T-helper 1 cell treated with Interleukin-12 subunit alpha and Interleukin-12 subunit beta and Interleukin-4 antibody, amounts not matched to agents 30 μg/mL and 1 μg/mL, for 36 hours (primary cell): ENCODE measurements around the gene FUT4.
A peak's percentile ranks its signal among the peaks of the same experiment; 100 is the strongest.

Source experiments
- H3K27ac Mint-ChIP-seq: one replicate; pipeline ENCODE4 v1.8.0; 2021; ENCODE audit warnings: mild to moderate bottlenecking, mixed read lengths
- H3K27me3 Mint-ChIP-seq: one replicate; pipeline ENCODE4 v1.8.0; 2021; ENCODE audit warnings: low read depth, mixed read lengths
- H3K36me3 Mint-ChIP-seq: one replicate; pipeline ENCODE4 v1.8.0; 2021; ENCODE audit warnings: low read depth, mixed read lengths
- H3K4me1 Mint-ChIP-seq: one replicate; pipeline ENCODE4 v1.8.0; 2021; ENCODE audit warnings: low read depth, mixed read lengths
- H3K4me3 Mint-ChIP-seq: one replicate; pipeline ENCODE4 v1.8.0; 2021; ENCODE audit warnings: mild to moderate bottlenecking, moderate library complexity, mixed read lengths
- H3K9me3 Mint-ChIP-seq: one replicate; pipeline ENCODE4 v1.8.0; 2021; ENCODE audit warnings: mixed read lengths

The FUT4 gene

DNA sequence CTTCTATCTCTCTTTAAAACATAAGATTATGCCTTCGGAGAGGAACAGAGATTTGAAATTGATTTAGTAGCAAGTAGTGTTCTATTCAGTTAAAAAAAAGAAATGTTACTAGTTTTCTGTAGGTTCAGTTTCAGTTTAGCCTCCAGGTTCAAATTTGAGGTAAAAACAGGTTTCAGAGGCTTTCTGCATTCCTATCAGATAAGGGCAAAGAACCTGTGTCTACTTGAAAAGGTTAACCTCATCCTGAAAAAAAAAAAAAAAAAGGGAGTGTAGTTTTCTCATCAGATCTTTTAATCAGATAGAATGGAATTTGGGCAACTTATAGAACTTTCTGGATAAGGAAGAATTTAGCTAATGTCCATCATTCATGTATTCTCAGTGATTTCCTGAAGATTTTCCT lies 19.4 kb upstream of the FUT4 start:
- Mint-ChIP-seq H3K36me3 (no peaks in the 10 kb centered on the region), H3K4me1 (no peaks in the 10 kb centered on the region), H3K27ac (no peak overlapping the region), H3K4me3 (no peak overlapping the region), H3K27me3 (peaks cover 43% of the 10 kb centered on the region), H3K9me3 (no peaks in the 10 kb centered on the region)

DNA sequence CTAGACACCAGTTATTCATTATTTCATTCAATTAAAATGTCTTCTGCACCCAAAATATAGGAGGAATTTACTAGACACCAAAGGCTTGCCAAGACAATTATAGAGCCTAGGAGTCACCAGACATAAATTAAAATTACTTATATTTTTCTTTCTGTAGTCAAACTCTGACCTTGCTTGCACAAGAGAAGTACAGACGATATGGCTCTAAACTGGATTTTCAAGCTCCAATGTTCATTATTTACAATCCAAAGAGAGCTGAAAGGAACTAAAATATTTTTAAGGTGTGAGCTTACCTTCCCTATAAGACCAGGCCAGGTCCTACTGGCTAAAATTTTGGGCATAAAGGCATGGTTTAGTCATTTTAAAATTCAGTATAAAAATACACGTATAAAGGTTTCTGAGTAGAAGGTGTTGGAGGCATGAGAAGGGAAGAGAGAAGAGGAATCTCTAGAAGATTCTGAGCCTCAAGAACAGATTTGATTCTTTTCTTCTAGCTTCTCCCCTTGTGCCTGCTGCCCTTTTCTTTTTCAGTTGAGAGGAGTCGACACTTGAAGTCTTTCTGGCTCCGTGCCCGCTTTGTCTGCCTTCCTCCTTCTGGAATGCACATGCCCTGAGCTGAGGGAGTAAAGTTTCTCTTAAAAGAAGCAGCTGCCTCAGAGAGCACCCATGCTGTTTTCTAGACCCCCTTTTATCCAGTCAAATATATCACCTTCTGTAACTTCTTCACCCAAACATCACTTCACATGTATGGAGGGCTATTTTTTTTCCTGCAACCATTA lies 18.0 kb upstream of the FUT4 start:
- Mint-ChIP-seq H3K27ac (no peak overlapping the region), H3K4me3 (no peak overlapping the region), H3K27me3 (peaks cover 50% of the 10 kb centered on the region)

DNA sequence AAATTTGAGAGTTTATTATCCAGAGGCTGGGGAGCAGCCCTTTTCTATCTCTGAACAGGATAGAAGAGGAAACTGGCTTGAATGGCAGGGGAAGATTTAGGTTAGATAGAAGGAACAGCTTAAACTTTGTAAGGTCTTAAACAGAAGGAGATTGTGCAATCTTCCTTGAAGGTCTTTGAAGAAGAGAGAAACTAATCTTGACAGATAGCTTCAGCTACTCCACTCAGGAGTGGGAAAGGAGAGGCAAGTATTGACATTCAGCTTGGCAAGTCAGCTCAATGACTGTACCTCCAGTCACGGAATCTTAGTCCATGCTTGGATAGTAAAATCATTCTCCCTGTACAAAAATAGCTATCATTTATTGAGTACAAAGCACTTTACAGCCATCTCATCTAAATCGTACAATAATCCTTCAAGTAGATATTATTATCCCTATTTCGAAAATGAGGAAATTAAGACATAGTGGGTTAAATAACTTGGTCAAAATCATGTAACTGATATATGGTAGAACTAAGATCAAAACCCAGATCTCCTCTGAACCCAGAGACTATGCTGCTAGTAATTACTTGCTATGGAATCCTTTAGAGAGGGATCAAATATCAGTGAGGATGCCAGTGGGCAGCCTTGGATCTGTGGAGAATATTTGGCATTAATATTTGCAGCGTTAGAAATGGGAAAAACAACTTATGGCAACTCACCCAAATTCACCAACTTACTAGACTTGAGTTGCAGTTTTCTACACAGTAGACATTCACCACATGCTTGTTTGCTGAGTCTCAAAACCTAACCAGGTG lies 16.9 kb upstream of the FUT4 start:
- Mint-ChIP-seq H3K27ac (no peak overlapping the region), H3K36me3 (no peaks in the 10 kb centered on the region), H3K4me1 (no peaks in the 10 kb centered on the region), H3K4me3 (no peak overlapping the region), H3K9me3 (no peaks in the 10 kb centered on the region), H3K27me3 (peaks cover 53% of the 10 kb centered on the region)

More for the DNA sequence above, 18.0 kb upstream of the FUT4 start:
- no peaks in the 10 kb centered on the region for H3K9me3 Mint-ChIP-seq
- no peaks in the 10 kb centered on the region for H3K36me3 Mint-ChIP-seq
- no peaks in the 10 kb centered on the region for H3K4me1 Mint-ChIP-seq

DNA sequence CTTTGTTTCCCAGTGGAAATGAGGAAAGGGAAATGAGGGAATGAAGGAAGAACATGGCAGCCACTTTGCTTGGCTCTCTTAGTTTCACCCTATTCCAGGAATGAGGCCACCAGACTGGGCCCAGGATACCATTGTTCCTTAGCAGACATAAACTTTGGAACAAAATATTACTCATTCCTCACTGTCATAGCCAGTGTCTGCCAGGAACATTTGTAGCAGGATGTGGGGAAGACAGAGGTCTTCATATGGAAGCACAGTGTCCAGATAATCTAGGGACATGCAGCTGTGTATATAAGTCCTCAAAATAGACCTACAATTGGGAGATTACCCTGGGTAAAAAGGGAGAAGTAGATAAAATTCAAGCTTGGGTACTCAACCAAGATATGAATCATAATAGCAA lies 15.2 kb upstream of the FUT4 start:
- Mint-ChIP-seq H3K4me3 (no peak overlapping the region), H3K9me3 (no peaks in the 10 kb centered on the region), H3K27me3 (peaks cover 56% of the 10 kb centered on the region), H3K36me3 (no peaks in the 10 kb centered on the region), H3K4me1 (no peaks in the 10 kb centered on the region), H3K27ac (no peak overlapping the region)

DNA sequence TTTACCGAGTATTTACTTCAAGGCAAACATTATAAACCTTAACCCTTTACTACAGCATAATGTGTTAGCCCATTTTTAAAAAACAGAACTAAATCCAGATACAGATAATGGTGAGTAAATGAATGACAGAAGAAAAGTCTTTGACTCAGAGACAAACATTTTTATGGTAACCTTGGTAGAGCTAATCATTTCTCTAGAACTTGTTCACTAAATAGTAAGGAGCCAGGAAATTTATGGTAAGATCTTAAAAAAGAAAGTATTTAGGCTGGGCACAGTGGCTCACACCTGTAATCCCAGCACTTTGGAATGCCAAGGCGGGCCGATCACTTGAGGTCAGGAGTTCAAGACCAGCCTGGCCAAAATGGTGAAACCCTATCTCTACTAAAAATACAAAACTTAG lies 11.5 kb upstream of the FUT4 start:
- H3K4me3 Mint-ChIP-seq = no peak overlapping the region
- H3K4me1 Mint-ChIP-seq = no peaks in the 10 kb centered on the region
- H3K27me3 Mint-ChIP-seq = peaks cover 54% of the 10 kb centered on the region

DNA sequence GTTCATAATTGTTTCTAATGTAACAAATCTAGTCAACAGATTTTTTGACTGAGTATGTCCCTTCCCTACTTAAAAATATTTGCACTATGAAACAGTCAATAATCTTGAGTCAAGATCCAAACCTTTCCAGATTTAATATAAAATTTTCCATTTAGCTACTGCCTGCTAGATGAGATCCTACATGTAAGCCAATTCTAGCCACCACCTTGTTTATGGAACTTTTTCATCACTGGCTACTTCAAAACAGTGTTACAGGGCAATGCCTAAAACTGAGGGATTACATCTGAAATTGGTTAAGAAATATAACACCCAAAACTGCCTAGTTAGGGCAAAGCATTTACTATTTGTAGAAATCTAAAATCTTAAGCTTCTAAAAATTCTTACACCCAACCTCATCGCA lies 10.5 kb upstream of the FUT4 start:
- Mint-ChIP-seq H3K9me3 (no peaks in the 10 kb centered on the region), H3K36me3 (no peaks in the 10 kb centered on the region), H3K27me3 (peaks cover 52% of the 10 kb centered on the region), H3K4me3 (no peak overlapping the region), H3K4me1 (no peaks in the 10 kb centered on the region), H3K27ac (no peak overlapping the region)

More for the DNA sequence above, 11.5 kb upstream of the FUT4 start:
- Mint-ChIP-seq H3K36me3 (no peaks in the 10 kb centered on the region), H3K27ac (no peak overlapping the region), H3K9me3 (no peaks in the 10 kb centered on the region)

DNA sequence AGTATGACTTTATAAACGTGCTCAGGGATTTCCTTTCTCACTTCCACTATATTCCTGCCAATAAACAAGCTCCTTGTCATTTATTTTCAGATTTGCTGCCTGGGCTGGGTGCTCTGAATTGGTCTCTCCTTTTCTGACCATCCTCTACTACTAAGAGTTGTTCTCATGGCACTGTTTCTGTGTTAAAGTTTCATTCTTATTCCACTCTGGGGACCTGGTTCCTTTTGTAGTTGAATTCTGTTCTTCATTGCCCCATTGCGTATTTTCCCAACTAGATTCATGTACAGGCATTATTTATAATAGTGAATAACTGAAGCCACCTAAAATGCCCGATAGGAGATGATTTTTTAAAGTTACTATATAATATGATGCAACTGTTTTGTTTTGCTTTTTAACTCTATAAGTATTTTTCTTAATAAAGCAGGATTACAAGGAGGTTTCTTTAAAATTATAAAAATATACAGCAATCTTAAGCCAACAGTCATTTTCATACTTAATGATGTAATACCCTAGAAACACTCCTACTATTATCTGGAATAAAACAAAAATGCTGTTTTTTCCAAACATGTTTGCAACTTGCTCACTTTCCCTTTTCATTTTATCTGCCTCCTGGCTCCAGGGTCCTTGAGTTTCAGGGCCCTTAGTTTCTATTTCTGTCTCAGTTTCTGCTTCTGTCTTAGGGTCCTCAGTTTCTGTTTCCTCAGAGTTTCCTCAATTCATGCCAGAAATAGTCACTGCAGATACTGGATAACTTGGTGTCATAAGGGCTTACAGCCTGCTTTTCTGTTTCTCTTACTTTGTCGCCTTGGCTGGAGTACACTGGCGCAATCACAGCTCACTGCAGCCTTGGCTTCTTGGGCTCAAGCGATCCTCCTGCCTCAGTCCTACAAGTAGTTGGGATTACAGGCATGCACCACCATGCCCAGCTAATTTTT lies 9.8 kb upstream of the FUT4 start:
- Mint-ChIP-seq H3K4me3 (no peak overlapping the region), H3K27ac (no peak overlapping the region), H3K36me3 (no peaks in the 10 kb centered on the region), H3K27me3 (peaks cover 47% of the 10 kb centered on the region), H3K9me3 (no peaks in the 10 kb centered on the region), H3K4me1 (no peaks in the 10 kb centered on the region)

DNA sequence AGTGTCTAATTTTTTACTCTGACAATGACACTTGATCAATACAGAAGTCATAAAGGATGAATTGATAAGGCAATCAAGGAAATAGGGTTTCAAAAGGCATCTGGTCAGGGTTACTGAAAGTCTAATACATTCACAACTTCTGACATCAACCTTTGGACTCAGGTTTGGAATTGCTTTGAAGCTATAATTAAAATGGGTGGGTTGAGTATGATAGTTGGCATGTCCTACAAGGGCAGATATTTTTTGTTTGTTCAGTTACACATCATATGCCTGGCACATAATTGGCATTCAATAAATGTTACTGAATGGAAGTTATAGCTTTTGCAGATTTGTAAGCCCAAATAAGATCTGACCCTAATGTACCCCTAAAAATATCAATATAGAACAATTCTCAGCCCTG lies 7.3 kb upstream of the FUT4 start:
- Mint-ChIP-seq H3K27me3 (peaks cover 35% of the 10 kb centered on the region), H3K9me3 (no peaks in the 10 kb centered on the region), H3K27ac (no peak overlapping the region), H3K4me3 (no peak overlapping the region), H3K4me1 (no peaks in the 10 kb centered on the region), H3K36me3 (no peaks in the 10 kb centered on the region)

DNA sequence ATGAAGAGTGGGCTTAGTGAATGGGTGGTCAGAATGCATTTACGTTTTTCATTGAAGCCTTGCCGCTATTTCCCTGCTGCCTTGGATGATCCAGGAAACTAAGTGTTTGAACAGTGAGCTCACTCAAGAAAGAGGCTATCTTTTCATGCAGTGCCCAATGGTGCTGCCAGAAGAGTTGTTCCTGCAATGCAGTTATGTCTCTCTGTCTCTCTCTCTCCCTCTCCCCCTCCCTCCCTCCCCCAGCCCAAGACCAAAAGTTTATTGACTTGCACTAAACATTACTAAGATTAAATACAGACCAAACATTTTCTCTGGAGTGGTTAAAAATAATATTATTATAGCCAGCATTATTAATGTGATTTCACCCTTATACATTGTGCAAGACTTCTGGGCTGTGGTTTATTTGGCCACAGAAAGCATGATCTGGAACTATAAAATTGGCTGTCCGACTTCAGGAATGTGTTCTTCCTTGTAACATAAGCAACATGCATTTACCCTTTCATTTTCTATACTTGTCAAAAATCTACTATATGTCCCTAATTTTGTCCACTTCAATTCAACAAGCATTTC lies 6.6 kb upstream of the FUT4 start:
- H3K36me3 Mint-ChIP-seq = no peaks in the 10 kb centered on the region
- H3K9me3 Mint-ChIP-seq = no peaks in the 10 kb centered on the region
- no peak overlapping the region for H3K4me3 Mint-ChIP-seq
- no peaks in the 10 kb centered on the region for H3K4me1 Mint-ChIP-seq
- H3K27me3 Mint-ChIP-seq = peaks cover 34% of the 10 kb centered on the region
- H3K27ac Mint-ChIP-seq = no peak overlapping the region

DNA sequence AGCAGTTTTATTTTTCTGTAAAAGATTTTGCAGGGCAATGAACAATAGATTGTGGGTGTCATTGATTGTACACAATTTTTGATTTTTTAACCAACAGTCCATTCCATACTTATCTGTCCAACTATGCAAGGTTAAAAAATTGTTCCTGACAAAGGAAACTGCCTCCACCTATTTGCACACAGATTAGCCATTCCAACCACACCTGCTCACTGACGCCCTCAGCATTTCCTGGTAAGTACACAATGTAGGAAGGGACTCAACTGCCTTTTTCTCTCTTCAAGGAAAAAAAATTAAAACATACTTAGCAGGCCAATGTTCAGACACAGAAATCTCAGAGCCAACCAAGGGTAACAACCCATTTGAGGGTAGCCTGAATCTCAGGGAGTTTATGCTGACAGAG lies 4.3 kb upstream of the FUT4 start:
- H3K4me1 Mint-ChIP-seq = peaks cover 10% of the 10 kb centered on the region
- no peaks in the 10 kb centered on the region for H3K36me3 Mint-ChIP-seq

DNA sequence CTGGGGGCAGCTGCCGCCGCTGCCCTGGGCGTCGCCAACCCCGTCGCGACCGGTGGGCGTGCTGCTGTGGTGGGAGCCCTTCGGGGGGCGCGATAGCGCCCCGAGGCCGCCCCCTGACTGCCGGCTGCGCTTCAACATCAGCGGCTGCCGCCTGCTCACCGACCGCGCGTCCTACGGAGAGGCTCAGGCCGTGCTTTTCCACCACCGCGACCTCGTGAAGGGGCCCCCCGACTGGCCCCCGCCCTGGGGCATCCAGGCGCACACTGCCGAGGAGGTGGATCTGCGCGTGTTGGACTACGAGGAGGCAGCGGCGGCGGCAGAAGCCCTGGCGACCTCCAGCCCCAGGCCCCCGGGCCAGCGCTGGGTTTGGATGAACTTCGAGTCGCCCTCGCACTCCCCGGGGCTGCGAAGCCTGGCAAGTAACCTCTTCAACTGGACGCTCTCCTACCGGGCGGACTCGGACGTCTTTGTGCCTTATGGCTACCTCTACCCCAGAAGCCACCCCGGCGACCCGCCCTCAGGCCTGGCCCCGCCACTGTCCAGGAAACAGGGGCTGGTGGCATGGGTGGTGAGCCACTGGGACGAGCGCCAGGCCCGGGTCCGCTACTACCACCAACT lies 1.0 kb downstream of the FUT4 start:
- Mint-ChIP-seq H3K36me3 (peaks cover 4% of the 10 kb centered on the region), H3K27ac (no peak overlapping the region), H3K9me3 (no peaks in the 10 kb centered on the region), H3K27me3 (no peaks in the 10 kb centered on the region), H3K4me1 (peaks cover 31% of the 10 kb centered on the region), H3K4me3 (peak overlapping the region; percentile 75)

More for the DNA sequence above, 4.3 kb upstream of the FUT4 start:
- H3K27me3 Mint-ChIP-seq = peaks cover 20% of the 10 kb centered on the region
- H3K27ac Mint-ChIP-seq = no peak overlapping the region
- no peak overlapping the region for H3K4me3 Mint-ChIP-seq
- H3K9me3 Mint-ChIP-seq = no peaks in the 10 kb centered on the region

DNA sequence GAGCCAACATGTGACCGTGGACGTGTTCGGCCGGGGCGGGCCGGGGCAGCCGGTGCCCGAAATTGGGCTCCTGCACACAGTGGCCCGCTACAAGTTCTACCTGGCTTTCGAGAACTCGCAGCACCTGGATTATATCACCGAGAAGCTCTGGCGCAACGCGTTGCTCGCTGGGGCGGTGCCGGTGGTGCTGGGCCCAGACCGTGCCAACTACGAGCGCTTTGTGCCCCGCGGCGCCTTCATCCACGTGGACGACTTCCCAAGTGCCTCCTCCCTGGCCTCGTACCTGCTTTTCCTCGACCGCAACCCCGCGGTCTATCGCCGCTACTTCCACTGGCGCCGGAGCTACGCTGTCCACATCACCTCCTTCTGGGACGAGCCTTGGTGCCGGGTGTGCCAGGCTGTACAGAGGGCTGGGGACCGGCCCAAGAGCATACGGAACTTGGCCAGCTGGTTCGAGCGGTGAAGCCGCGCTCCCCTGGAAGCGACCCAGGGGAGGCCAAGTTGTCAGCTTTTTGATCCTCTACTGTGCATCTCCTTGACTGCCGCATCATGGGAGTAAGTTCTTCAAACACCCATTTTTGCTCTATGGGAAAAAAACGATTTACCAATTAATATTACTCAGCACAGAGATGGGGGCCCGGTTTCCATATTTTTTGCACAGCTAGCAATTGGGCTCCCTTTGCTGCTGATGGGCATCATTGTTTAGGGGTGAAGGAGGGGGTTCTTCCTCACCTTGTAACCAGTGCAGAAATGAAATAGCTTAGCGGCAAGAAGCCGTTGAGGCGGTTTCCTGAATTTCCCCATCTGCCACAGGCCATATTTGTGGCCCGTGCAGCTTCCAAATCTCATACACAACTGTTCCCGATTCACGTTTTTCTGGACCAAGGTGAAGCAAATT lies 1.8 kb downstream of the FUT4 start:
- Mint-ChIP-seq H3K36me3 (peaks cover 4% of the 10 kb centered on the region), H3K27me3 (no peaks in the 10 kb centered on the region), H3K27ac (peak overlapping the region; percentile 23), H3K9me3 (no peaks in the 10 kb centered on the region), H3K4me3 (peak overlapping the region; percentile 75), H3K4me1 (peaks cover 33% of the 10 kb centered on the region)

DNA sequence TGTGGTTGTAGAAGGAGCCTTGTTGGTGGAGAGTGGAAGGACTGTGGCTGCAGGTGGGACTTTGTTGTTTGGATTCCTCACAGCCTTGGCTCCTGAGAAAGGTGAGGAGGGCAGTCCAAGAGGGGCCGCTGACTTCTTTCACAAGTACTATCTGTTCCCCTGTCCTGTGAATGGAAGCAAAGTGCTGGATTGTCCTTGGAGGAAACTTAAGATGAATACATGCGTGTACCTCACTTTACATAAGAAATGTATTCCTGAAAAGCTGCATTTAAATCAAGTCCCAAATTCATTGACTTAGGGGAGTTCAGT lies 2.4 kb downstream of the FUT4 start:
- peaks cover 4% of the 10 kb centered on the region for H3K36me3 Mint-ChIP-seq
- H3K27me3 Mint-ChIP-seq = no peaks in the 10 kb centered on the region
- peaks cover 33% of the 10 kb centered on the region for H3K4me1 Mint-ChIP-seq
- no peaks in the 10 kb centered on the region for H3K9me3 Mint-ChIP-seq
- peak overlapping the region; percentile 60 for H3K4me3 Mint-ChIP-seq
- H3K27ac Mint-ChIP-seq = no peak overlapping the region
